Body of pancreas (tissue), 4 donors: ENCODE measurements around the gene LNPEP. TPM values are rescaled to one million over a fixed set of nuclear protein-coding genes. Genes with fewer than 3 reads are reported as not detected.

Source experiments
- ATAC-seq: fragments of 150-250 bp; one replicate; pipeline ENCODE4 v1.9.1; 2016
- DNase-seq, 4 donors: peaks; one replicate each; pipeline ENCODE4 v3.0.0-alpha.2; 2019
- H3K27ac ChIP-seq, 4 donors: fragments of 200-600 bp; sonication (generic); 1 replicate in 3 of 4; 2 replicates in 1 of 4; pipeline versions ENCODE4 v1.5.1 to v1.6.1; 2016 to 2019; ENCODE audit warnings: mild to moderate bottlenecking in 1 of 4, mixed read lengths in 1 of 4, moderate library complexity in 1 of 4
- H3K27me3 ChIP-seq, 2 donors: fragments of 200-600 bp; sonication (generic); one replicate each; pipeline ENCODE4 v1.6.0; 2016; ENCODE audit warnings: mild to moderate bottlenecking in 1 of 2
- H3K36me3 ChIP-seq, 2 donors: fragments of 200-600 bp; sonication (generic); replicated peaks in 1 of 2; 2 replicates each; pipeline ENCODE4 v1.5.1; 2016; ENCODE audit warnings: low read depth in 2 of 2; ENCODE audit not compliant: insufficient read depth in 1 of 2
- H3K4me1 ChIP-seq: fragments of 200-600 bp; sonication (generic); one replicate; pipeline ENCODE4 v1.6.0; 2016
- H3K4me3 ChIP-seq, 2 donors: fragments of 200-600 bp; sonication (generic); 1 replicate in 1 of 2; 2 replicates in 1 of 2; pipeline ENCODE4 v1.5.1; 2016 to 2019
- H3K9me3 ChIP-seq, 3 donors: fragments of 200-600 bp; sonication (generic); 1 replicate in 2 of 3; 2 replicates in 1 of 3; pipeline ENCODE4 v1.5.1; 2016
- POLR2A ChIP-seq, 3 donors: fragments of 450-650 bp; IDR thresholded peaks; one replicate each; pipeline ENCODE4 v1.6.1; 2016; ENCODE audit warnings: antibody characterized with exemption in 3 of 3, mild to moderate bottlenecking in 2 of 3
- WGBS, 2 donors: methylation state at CpG; one replicate each; pipeline ENCODE4 v1.1.5; 2017; 5-methylcytosine and 5-hydroxymethylcytosine counted together
- intact Hi-C: fragments of 100-400 bp; cut with DNase I; formaldehyde crosslinking; loops from one replicate; pipeline ENCODE4 v1.15.1; 2023
- total RNA-seq, 2 donors: library from RNA; depleted of rRNA; stranded (reverse); fragments of >200 nt; gene quantifications; one replicate each; pipeline ENCODE4 v1.1.0, GENCODE V29; 2016
- TF ChIP-seq, protein P1 (sequence below), 7 experiments: fragments of 450-650 bp in 4 of 7; fragments of 200-600 bp in 3 of 7; sonication (generic) in 3 of 7; IDR thresholded peaks; one replicate each; pipeline ENCODE4 v1.5.1; 2016 to 2019; ENCODE audit warnings: antibody characterized with exemption in 7 of 7

The LNPEP gene
- total RNA-seq, 2 donors from 2014 or later = 16.8 to 22.1 TPM

DNA sequence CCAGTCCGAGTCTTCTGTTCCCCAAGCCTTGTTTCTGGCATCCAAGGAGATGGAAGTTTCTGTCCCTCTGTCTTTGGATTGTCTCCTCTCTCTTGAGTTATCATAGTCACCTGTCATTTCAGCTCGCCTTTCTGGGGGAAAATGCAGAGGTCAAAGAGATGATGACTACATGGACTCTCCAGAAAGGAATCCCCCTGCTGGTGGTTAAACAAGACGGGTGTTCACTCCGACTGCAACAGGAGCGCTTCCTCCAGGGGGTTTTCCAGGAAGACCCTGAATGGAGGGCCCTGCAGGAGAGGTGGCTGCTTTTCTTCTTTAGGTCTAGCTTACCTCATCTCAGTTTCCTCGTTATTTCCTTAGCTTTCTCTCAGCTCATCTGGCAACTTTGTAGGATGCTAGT, 34.5 kb upstream of the LNPEP start:
- H3K27me3 ChIP-seq = no peaks in the 10 kb centered on the region
- H3K4me1 ChIP-seq = no peaks in the 10 kb centered on the region
- intact Hi-C loops = no loop called here
- 92% methylated on average over 6 of the region's 6 CpGs for WGBS, 2 donors
- no peak overlapping the region for H3K27ac ChIP-seq
- no peak for TF ChIP-seq POLR2A (IDR thresholded peaks at IDR 0.05)
- TF ChIP-seq, protein P1, sequence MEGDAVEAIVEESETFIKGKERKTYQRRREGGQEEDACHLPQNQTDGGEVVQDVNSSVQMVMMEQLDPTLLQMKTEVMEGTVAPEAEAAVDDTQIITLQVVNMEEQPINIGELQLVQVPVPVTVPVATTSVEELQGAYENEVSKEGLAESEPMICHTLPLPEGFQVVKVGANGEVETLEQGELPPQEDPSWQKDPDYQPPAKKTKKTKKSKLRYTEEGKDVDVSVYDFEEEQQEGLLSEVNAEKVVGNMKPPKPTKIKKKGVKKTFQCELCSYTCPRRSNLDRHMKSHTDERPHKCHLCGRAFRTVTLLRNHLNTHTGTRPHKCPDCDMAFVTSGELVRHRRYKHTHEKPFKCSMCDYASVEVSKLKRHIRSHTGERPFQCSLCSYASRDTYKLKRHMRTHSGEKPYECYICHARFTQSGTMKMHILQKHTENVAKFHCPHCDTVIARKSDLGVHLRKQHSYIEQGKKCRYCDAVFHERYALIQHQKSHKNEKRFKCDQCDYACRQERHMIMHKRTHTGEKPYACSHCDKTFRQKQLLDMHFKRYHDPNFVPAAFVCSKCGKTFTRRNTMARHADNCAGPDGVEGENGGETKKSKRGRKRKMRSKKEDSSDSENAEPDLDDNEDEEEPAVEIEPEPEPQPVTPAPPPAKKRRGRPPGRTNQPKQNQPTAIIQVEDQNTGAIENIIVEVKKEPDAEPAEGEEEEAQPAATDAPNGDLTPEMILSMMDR (IDR thresholded peaks at IDR 0.05) = peak in 1 of 7 experiments; percentile 2
- H3K36me3 ChIP-seq = peaks cover 0 to 2% of the 10 kb centered on the region in 2 donors
- ATAC-seq (no peak), DNase-seq (no peak)
- H3K4me3 ChIP-seq = no peak overlapping the region
- no peaks in the 10 kb centered on the region for H3K9me3 ChIP-seq

DNA sequence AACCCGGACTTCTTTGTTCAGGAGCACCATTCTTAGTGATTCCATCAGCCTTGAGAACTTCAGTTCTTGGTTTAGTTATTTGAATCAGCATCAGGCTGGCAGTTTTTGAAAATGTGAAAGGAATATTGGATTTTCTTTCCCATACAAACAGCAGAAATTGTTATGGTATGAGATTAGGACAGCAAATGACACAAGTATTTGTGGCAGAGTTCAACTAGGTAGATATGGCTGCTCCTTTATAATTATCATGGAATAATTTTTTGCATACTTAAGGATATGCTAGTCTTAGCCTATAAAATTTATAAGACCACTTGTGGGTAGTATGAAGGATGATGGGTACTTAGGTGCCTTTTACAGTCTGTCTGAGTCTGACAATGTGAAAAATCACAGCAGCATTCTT, 34.0 kb upstream of the LNPEP start:
- no peak overlapping the region for H3K27ac ChIP-seq
- H3K27me3 ChIP-seq = no peaks in the 10 kb centered on the region
- H3K4me1 ChIP-seq = no peaks in the 10 kb centered on the region
- intact Hi-C loops = no loop called here
- DNase-seq (no peak), ATAC-seq (no peak)
- no peak for TF ChIP-seq POLR2A (IDR thresholded peaks at IDR 0.05)
- TF ChIP-seq, protein P1 (IDR thresholded peaks at IDR 0.05) = no peak
- H3K36me3 ChIP-seq = peaks cover 0 to 2% of the 10 kb centered on the region in 2 donors
- no peaks in the 10 kb centered on the region for H3K9me3 ChIP-seq
- 91 to 96% methylated on average over 1 of the region's 1 CpG for WGBS, 2 donors
- no peak overlapping the region for H3K4me3 ChIP-seq

DNA sequence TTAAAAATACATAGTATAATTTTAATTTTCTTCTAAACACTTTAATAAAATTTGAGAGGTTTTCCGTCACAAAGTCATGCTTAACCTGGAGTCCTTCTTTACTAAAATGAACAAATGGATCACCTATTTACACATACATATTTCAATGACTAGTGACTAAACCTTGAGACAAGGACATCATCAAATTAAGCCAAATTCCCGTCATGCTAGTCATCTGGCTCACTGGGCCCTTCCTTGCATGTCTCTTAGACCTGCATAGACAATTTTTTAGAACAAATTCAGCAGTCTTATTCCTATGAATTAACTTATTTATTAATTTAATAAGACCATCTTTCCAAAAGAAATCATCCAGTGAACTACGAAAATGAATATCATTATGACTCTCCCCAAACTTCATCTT, 33.0 kb upstream of the LNPEP start:
- H3K4me1 ChIP-seq = no peaks in the 10 kb centered on the region
- ATAC-seq (no peak), DNase-seq (no peak)
- H3K36me3 ChIP-seq = peaks cover 0 to 2% of the 10 kb centered on the region in 2 donors
- intact Hi-C loops = no loop called here
- no peak overlapping the region for H3K27ac ChIP-seq
- TF ChIP-seq POLR2A (IDR thresholded peaks at IDR 0.05) = no peak
- TF ChIP-seq, protein P1 (IDR thresholded peaks at IDR 0.05) = no peak
- H3K9me3 ChIP-seq = no peaks in the 10 kb centered on the region
- 93 to 94% methylated on average over 3 of the region's 3 CpGs for WGBS, 2 donors
- H3K4me3 ChIP-seq = no peak overlapping the region
- H3K27me3 ChIP-seq = no peaks in the 10 kb centered on the region

DNA sequence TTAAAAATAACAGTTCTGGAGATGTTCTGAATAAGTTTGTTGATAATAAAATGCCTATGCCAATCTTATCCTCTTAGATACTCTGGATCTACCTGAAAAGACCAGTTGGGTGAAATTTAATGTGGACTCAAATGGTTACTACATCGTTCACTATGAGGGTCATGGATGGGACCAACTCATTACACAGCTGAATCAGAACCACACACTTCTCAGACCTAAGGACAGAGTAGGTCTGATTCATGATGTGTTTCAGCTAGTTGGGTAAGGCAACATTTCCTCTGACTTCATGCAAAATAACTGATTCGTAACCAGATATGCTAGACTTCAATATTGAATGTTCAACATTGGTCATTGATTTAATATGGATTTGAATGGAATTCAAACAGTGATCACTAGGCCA, 32.6 kb upstream of the LNPEP start:
- no peak overlapping the region for H3K4me3 ChIP-seq
- intact Hi-C loops = no loop called here
- 93 to 94% methylated on average over 2 of the region's 2 CpGs for WGBS, 2 donors
- no peaks in the 10 kb centered on the region for H3K9me3 ChIP-seq
- no peaks in the 10 kb centered on the region for H3K27me3 ChIP-seq
- TF ChIP-seq POLR2A (IDR thresholded peaks at IDR 0.05) = no peak
- TF ChIP-seq, protein P1 (IDR thresholded peaks at IDR 0.05) = no peak
- no peak for DNase-seq
- peaks cover 0 to 2% of the 10 kb centered on the region in 2 donors for H3K36me3 ChIP-seq
- ATAC-seq = no peak
- H3K4me1 ChIP-seq = no peaks in the 10 kb centered on the region
- H3K27ac ChIP-seq = no peak overlapping the region
